OCI-LY7 (cell line): ENCODE results near the gene ZNF462.

Experiments used
- CTCF ChIP-seq: fragments of 200-600 bp; sonication (generic); conservative IDR thresholded peaks from 2 replicates; pipeline ENCODE4 v1.5.1; 2014; ENCODE audit warnings: mild to moderate bottlenecking, antibody characterized with exemption, low read length, moderate library complexity, mixed read lengths
- EZH2phosphoT487 ChIP-seq: fragments of 200-600 bp; sonication (generic); IDR thresholded peaks from 2 replicates; pipeline ENCODE4 v1.6.1; 2018; ENCODE audit warnings: low read depth, borderline replicate concordance, mild to moderate bottlenecking, mixed run types, antibody characterized with exemption, low read length, moderate library complexity, mixed read lengths

DNA sequence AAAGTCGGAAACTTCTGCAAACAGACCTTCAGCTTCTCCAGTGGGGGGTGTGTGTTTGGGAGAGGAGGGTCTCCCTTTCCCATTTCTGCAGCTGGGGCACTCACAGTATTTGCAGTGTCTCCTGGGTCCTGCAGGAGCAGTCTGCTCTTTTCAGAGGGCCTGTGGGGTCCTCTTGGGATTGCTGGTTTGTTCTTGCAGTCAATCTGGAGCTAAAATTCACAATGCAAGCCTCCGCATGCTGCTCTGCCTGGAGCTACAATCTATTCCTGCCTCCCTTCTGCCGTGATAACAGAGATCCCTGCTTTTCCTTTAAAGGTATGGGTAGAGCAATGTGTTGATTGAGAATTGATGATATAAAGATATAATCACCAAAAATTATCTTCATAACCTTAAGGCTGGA lies 43.2 kb downstream of the ZNF462 start:
- TF ChIP-seq CTCF (no peak), EZH2phosphoT487 (no peak)
